Pancreas (tissue), 10 donors: Measurements from ENCODE around the gene DNAJC7. TPM values are rescaled to one million over a fixed set of nuclear protein-coding genes. Genes with fewer than 3 reads are reported as not detected.

Source experiments
- ATAC-seq, 4 donors: fragments of 200-7000 bp; cut with Tn5 transposase; one replicate each; pipeline versions ENCODE4 v1.8.0 to v1.9.1; 2020; ENCODE audit warnings: mild to moderate bottlenecking in 4 of 4, moderate library complexity in 4 of 4
- DNase-seq, 6 donors: peaks; one replicate each; pipeline ENCODE4 v3.0.0-alpha.2; 2020
- FAIRE-seq: peaks from 2 replicates; lab custom pipeline; 2012; peaks lifted over from hg19 to GRCh38; lab: Jason Lieb, UNC
- H3K27ac ChIP-seq, 4 donors: fragments of 200-600 bp; sonication (generic); 1 replicate in 3 of 4; 2 replicates in 1 of 4; pipeline versions ENCODE4 v1.5.0 to v1.8.0; 2020
- H3K27me3 ChIP-seq, 4 donors: fragments of 200-600 bp; one replicate each; pipeline ENCODE4 v1.8.0; 2021
- H3K36me3 ChIP-seq, 3 donors: fragments of 200-600 bp; sonication (generic) in 1 of 3; one replicate each; pipeline versions ENCODE4 v1.5.0 to v1.8.0; 2020 to 2021
- H3K4me1 ChIP-seq, 3 donors: fragments of 200-600 bp; one replicate each; pipeline ENCODE4 v1.8.0; 2021
- H3K4me3 ChIP-seq, 4 donors: fragments of 200-600 bp; sonication (generic) in 2 of 4; one replicate each; pipeline versions ENCODE4 v1.5.0 to v1.8.0; 2020 to 2021
- H3K9me3 ChIP-seq, 4 donors: fragments of 200-600 bp; one replicate each; pipeline ENCODE4 v1.8.0; 2021
- CTCF ChIP-seq, 4 donors: fragments of 200-600 bp; sonication (generic) in 3 of 4; IDR thresholded peaks; one replicate each; pipeline versions ENCODE4 v1.5.0 to v1.8.0; 2021; ENCODE audit warnings: antibody characterized with exemption in 4 of 4
- WGBS, 2 donors: extraction: QIAGEN DNeasy Blood & Tissue Kit; methylation state at CpG; one replicate each; pipeline ENCODE4 v1.1.7; 2013; 5-methylcytosine and 5-hydroxymethylcytosine counted together
- intact Hi-C, 3 donors: fragments of 100-400 bp; cut with DNase I; formaldehyde crosslinking; loops; one replicate each; pipeline versions ENCODE4 v1.11.1 to v1.14.2; 2022
- polyA plus RNA-seq, 2 donors: library from polyadenylated mRNA; stranded (reverse); fragments of 200-250 nt; gene quantifications; one replicate each; pipeline ENCODE4 v1.2.3, GENCODE V29; 2013
- total RNA-seq, 6 donors: library from RNA; stranded (reverse); fragmentation: NEBNext Ultra II Directional in 4 of 6; extraction: Animal tissue kit (Norgen Biotek cat#: 25700) in 4 of 6; gene quantifications; one replicate each; pipeline versions ENCODE4 v1.2.1 to v1.2.4, GENCODE V29; 2021 to 2023
- donor health status: healthy with polysubstance abuse.
- donor health status: DM: no; HTN: no; CAD: no; lungs with moderate emphysema.
- donor health status: DM: no; HTN: no; CAD: no.
- donor health status: control.
- donor health status: control.
- donor health status: Bipolar disorder and iron deficiency.
- donor health status: DM: yes; HTN: yes; CAD: no.
- donor health status: DM: no; HTN: no; CAD: no.
- donor health status: DM: no; HTN: no; CAD: no.
- donor health status: DM: yes; HTN: yes; CAD: no.

Gene DNAJC7
- total and polyA plus RNA-seq, 8 donors: 32.2 to 63.6 (median 38.4) TPM

GRCh38 chr17:42060231-42060630 lies 43.0 kb upstream of the DNAJC7 start:
- Histone ChIP-seq H3K36me3 (no peaks in the 10 kb centered on the region), H3K4me1 (no peaks in the 10 kb centered on the region), H3K9me3 (no peaks in the 10 kb centered on the region), H3K27me3 (no peaks in the 10 kb centered on the region), H3K4me3 (no peak overlapping the region), H3K27ac (no peak overlapping the region)
- WGBS, 2 donors: 83 to 86% methylated on average over 4 of the region's 4 CpGs
- FAIRE-seq: no peak
- no peak for DNase-seq
- TF ChIP-seq CTCF (IDR thresholded peaks at IDR 0.05): no peak
- intact Hi-C loops: no loop called here
- ATAC-seq: no peak

- TF ChIP-seq CTCF (IDR thresholded peaks at IDR 0.05): no peak
- H3K27me3 ChIP-seq: no peaks in the 10 kb centered on the region
- H3K36me3 ChIP-seq: no peaks in the 10 kb centered on the region
- FAIRE-seq (no peak), ATAC-seq (no peak), DNase-seq (no peak)
- 71 to 72% methylated on average over 4 of the region's 4 CpGs for WGBS, 2 donors
- intact Hi-C loops: no loop called here
- H3K4me1 ChIP-seq: no peaks in the 10 kb centered on the region
- no peaks in the 10 kb centered on the region for H3K9me3 ChIP-seq
- no peak overlapping the region for H3K4me3 ChIP-seq
- H3K27ac ChIP-seq: no peak overlapping the region
Observed at GRCh38 chr17:42059815-42060214, 42.6 kb upstream of the DNAJC7 start.

- no peak for TF ChIP-seq CTCF (IDR thresholded peaks at IDR 0.05)
- 67 to 74% methylated on average over 7 of the region's 7 CpGs for WGBS, 2 donors
- no peaks in the 10 kb centered on the region for H3K36me3 ChIP-seq
- H3K27ac ChIP-seq: no peak overlapping the region
- H3K4me3 ChIP-seq: no peak overlapping the region
- no peak for DNase-seq
- H3K9me3 ChIP-seq: no peaks in the 10 kb centered on the region
- intact Hi-C loops: no loop called here
- no peak for ATAC-seq
- H3K4me1 ChIP-seq: no peaks in the 10 kb centered on the region
- H3K27me3 ChIP-seq: no peaks in the 10 kb centered on the region
- FAIRE-seq: no peak
Observed at GRCh38 chr17:42058063-42058462, 40.8 kb upstream of the DNAJC7 start.

GRCh38 chr17:42056635-42057034 lies 39.4 kb upstream of the DNAJC7 start:
- 78 to 82% methylated on average over 3 of the region's 3 CpGs for WGBS, 2 donors
- intact Hi-C loops: no loop called here
- no peak for FAIRE-seq

More at GRCh38 chr17:42056635-42057034, 39.4 kb upstream of the DNAJC7 start:
- no peak overlapping the region for H3K4me3 ChIP-seq
- H3K27me3 ChIP-seq: no peaks in the 10 kb centered on the region
- no peak overlapping the region for H3K27ac ChIP-seq
- H3K4me1 ChIP-seq: no peaks in the 10 kb centered on the region
- no peak for DNase-seq
- H3K9me3 ChIP-seq: no peaks in the 10 kb centered on the region
- TF ChIP-seq CTCF (IDR thresholded peaks at IDR 0.05): no peak
- ATAC-seq: no peak
- no peaks in the 10 kb centered on the region for H3K36me3 ChIP-seq
